PC-9 (cell line): ENCODE measurements around the gene TMEM240.

Source experiments
- EZH2 ChIP-seq: fragments of 200-600 bp; sonication (generic); IDR thresholded peaks from 2 replicates; pipeline ENCODE4 v1.8.0; 2017; ENCODE audit warnings: antibody characterized with exemption, low read depth
- TF ChIP-seq, protein P1 (sequence below): fragments of 200-600 bp; sonication (generic); conservative IDR thresholded peaks from 2 replicates; pipeline ENCODE4 v1.6.1; 2017; ENCODE audit warnings: mixed run types, antibody characterized with exemption, mild to moderate bottlenecking, moderate library complexity

DNA sequence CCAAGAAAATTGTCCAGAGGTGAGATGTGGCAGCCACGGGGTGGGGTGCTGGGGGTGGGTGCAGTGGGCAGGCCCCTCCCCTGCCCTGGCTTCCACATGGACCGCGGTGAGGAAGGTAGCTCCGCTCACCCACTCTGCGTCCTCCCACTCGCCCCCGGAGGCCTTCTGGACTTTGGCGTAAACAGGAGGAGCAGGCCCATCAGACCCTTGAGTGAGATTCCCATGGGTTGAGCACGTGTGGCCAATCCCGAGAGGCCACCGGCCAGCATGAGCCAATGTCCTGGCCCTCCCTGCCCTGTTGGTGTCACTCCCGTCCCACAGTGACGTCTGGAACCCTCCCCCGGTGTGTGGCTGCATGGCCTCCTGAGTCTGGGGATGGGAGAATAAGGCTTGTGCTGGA, 8.2 kb upstream of the TMEM240 start:
- TF ChIP-seq, protein P1, sequence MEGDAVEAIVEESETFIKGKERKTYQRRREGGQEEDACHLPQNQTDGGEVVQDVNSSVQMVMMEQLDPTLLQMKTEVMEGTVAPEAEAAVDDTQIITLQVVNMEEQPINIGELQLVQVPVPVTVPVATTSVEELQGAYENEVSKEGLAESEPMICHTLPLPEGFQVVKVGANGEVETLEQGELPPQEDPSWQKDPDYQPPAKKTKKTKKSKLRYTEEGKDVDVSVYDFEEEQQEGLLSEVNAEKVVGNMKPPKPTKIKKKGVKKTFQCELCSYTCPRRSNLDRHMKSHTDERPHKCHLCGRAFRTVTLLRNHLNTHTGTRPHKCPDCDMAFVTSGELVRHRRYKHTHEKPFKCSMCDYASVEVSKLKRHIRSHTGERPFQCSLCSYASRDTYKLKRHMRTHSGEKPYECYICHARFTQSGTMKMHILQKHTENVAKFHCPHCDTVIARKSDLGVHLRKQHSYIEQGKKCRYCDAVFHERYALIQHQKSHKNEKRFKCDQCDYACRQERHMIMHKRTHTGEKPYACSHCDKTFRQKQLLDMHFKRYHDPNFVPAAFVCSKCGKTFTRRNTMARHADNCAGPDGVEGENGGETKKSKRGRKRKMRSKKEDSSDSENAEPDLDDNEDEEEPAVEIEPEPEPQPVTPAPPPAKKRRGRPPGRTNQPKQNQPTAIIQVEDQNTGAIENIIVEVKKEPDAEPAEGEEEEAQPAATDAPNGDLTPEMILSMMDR = no peak
- TF ChIP-seq EZH2 = no peak
